Measurements from ENCODE around the gene LRMDA. TPM values are rescaled to one million over a fixed set of nuclear protein-coding genes. Genes with fewer than 3 reads are reported as not detected.
A peak's percentile ranks its signal among the peaks of the same experiment; 100 is the strongest.

LRMDA gene
- total and polyA plus RNA-seq, 4 donors: 12.1 to 40.8 (median 21.6) TPM

- Histone ChIP-seq H3K4me3 (no peak overlapping the region), H3K9me3 (ENCODE audit: control insufficient read depth in 4 of 4, insufficient read depth in 3 of 4, low read length in 3 of 4) (no peaks in the 10 kb centered on the region), H3K36me3 (ENCODE audit: control insufficient read depth in 4 of 4, insufficient read depth in 4 of 4, low read length in 4 of 4) (no peaks in the 10 kb centered on the region), H3K4me1 (ENCODE audit: control insufficient read depth in 5 of 5, insufficient read depth in 5 of 5, low read length in 5 of 5) (peaks cover 4 to 68% (median 21%) of the 10 kb centered on the region in 5 donors), H3K27ac (ENCODE audit: low read depth in 1 of 2, low read length in 1 of 2) (no peak overlapping the region), H3K9ac (ENCODE audit: insufficient read depth in 1 of 2, low read length in 2 of 2) (no peak overlapping the region), H3K27me3 (ENCODE audit: control insufficient read depth in 3 of 3, insufficient read depth in 3 of 3, low read length in 2 of 3) (no peaks in the 10 kb centered on the region)
- 71 to 74% methylated on average over 2 of the region's 2 CpGs for WGBS, 2 donors
- ATAC-seq (ENCODE audit: insufficient read depth, low FRiP score) (no peak), DNase-seq (no peak)
- no peak for TF ChIP-seq CTCF (IDR thresholded peaks at IDR 0.05; ENCODE audit: control extremely low read depth, extremely low read depth)
Measured at GRCh38 chr10:76555067-76555670, 1123.7 kb downstream of the LRMDA start.

- WGBS, 2 donors: 89 to 96% methylated on average over 4 of the region's 4 CpGs
Measured at GRCh38 chr10:76557366-76557765, 1125.9 kb downstream of the LRMDA start.

GRCh38 chr10:76558586-76558985 is 1127.2 kb downstream of the LRMDA start:
- no peak overlapping the region for H3K4me3 ChIP-seq
- 56 to 96% methylated on average over 1 of the region's 1 CpG for WGBS, 2 donors
- no peak for TF ChIP-seq CTCF (IDR thresholded peaks at IDR 0.05; ENCODE audit: control extremely low read depth, extremely low read depth)
- no peak overlapping the region for H3K27ac ChIP-seq (ENCODE audit: low read depth in 1 of 2, low read length in 1 of 2)
- ATAC-seq (ENCODE audit: insufficient read depth, low FRiP score): peak; percentile 50
- H3K4me1 ChIP-seq (ENCODE audit: control insufficient read depth in 5 of 5, insufficient read depth in 5 of 5, low read length in 5 of 5): peaks cover 4 to 47% (median 17%) of the 10 kb centered on the region in 5 donors
- H3K36me3 ChIP-seq (ENCODE audit: control insufficient read depth in 4 of 4, insufficient read depth in 4 of 4, low read length in 4 of 4): peaks cover 0 to 1% (median 0%) of the 10 kb centered on the region in 4 donors
- peak in 2 of 3 donors; percentile 54 to 87 for DNase-seq
- H3K9me3 ChIP-seq (ENCODE audit: control insufficient read depth in 4 of 4, insufficient read depth in 3 of 4, low read length in 3 of 4): no peaks in the 10 kb centered on the region
- no peak overlapping the region for H3K9ac ChIP-seq (ENCODE audit: insufficient read depth in 1 of 2, low read length in 2 of 2)
- no peaks in the 10 kb centered on the region for H3K27me3 ChIP-seq (ENCODE audit: control insufficient read depth in 3 of 3, insufficient read depth in 3 of 3, low read length in 2 of 3)

More at GRCh38 chr10:76557366-76557765, 1125.9 kb downstream of the LRMDA start:
- Histone ChIP-seq H3K4me3 (no peak overlapping the region), H3K9me3 (ENCODE audit: control insufficient read depth in 4 of 4, insufficient read depth in 3 of 4, low read length in 3 of 4) (no peaks in the 10 kb centered on the region), H3K36me3 (ENCODE audit: control insufficient read depth in 4 of 4, insufficient read depth in 4 of 4, low read length in 4 of 4) (peaks cover 0 to 1% (median 0%) of the 10 kb centered on the region in 4 donors), H3K27ac (ENCODE audit: low read depth in 1 of 2, low read length in 1 of 2) (no peak overlapping the region), H3K4me1 (ENCODE audit: control insufficient read depth in 5 of 5, insufficient read depth in 5 of 5, low read length in 5 of 5) (peaks cover 4 to 59% (median 21%) of the 10 kb centered on the region in 5 donors), H3K9ac (ENCODE audit: insufficient read depth in 1 of 2, low read length in 2 of 2) (no peak overlapping the region), H3K27me3 (ENCODE audit: control insufficient read depth in 3 of 3, insufficient read depth in 3 of 3, low read length in 2 of 3) (no peaks in the 10 kb centered on the region)
- no peak for ATAC-seq (ENCODE audit: insufficient read depth, low FRiP score)
- no peak for DNase-seq
- TF ChIP-seq CTCF (IDR thresholded peaks at IDR 0.05; ENCODE audit: control extremely low read depth, extremely low read depth): no peak

All from lung (tissue), 12 donors.